Measurements from ENCODE around the gene MIEN1. TPM values are rescaled to one million over a fixed set of nuclear protein-coding genes. Genes with fewer than 3 reads are reported as not detected.

The MIEN1 gene
- total RNA-seq, 1 experiment from 2014 or later: 72.4 TPM

Small RNA genes within 50 kb of the gene (small RNA-seq; reads per million reads assigned to genes)
- 0 reads per million in 2 experiments for gene MIR4728

Other genes starting within 250 kb of the MIEN1 start
- gene NEUROD2, start 122.6 kb downstream of the MIEN1 start, total RNA-seq (2014; rRNA removed; shearing (Covaris generic)): not detected in 2 replicates
- 0.05 TPM in 1 of 2 replicates, not detected in the other for gene PPP1R1B, start 103.6 kb downstream of the MIEN1 start, total RNA-seq (2014; rRNA removed; shearing (Covaris generic))
- 33.2 and 41.1 TPM in 2 replicates for gene STARD3, start 93.4 kb downstream of the MIEN1 start, total RNA-seq (2014; rRNA removed; shearing (Covaris generic))
- gene TCAP, start 65.2 kb downstream of the MIEN1 start, total RNA-seq (2014; rRNA removed; shearing (Covaris generic)): 0.63 and 1.1 TPM in 2 replicates
- not detected in 2 replicates for gene PNMT, start 62.1 kb downstream of the MIEN1 start, total RNA-seq (2014; rRNA removed; shearing (Covaris generic))
- 5.3 and 5.8 TPM in 2 replicates for gene PGAP3, start 42.5 kb downstream of the MIEN1 start, total RNA-seq (2014; rRNA removed; shearing (Covaris generic))
- gene ERBB2, start 30.5 kb downstream of the MIEN1 start, total RNA-seq (2014; rRNA removed; shearing (Covaris generic)): 15.7 and 17.4 TPM in 2 replicates
- 1.7 TPM in 2 replicates for gene GRB7, start 7.4 kb upstream of the MIEN1 start, total RNA-seq (2014; rRNA removed; shearing (Covaris generic))
- gene IKZF3, start 133.8 kb upstream of the MIEN1 start, total RNA-seq (2014; rRNA removed; shearing (Covaris generic)): not detected in 2 replicates
- not detected in 2 replicates for gene ZPBP2, start 137.7 kb upstream of the MIEN1 start, total RNA-seq (2014; rRNA removed; shearing (Covaris generic))
- 0.66 and 2.7 TPM in 2 replicates for gene GSDMB, start 188.1 kb upstream of the MIEN1 start, total RNA-seq (2014; rRNA removed; shearing (Covaris generic))
- gene ORMDL3, start 197.1 kb upstream of the MIEN1 start, total RNA-seq (2014; rRNA removed; shearing (Covaris generic)): 13.1 and 14.9 TPM in 2 replicates
- gene LRRC3C, start 197.2 kb upstream of the MIEN1 start, total RNA-seq (2014; rRNA removed; shearing (Covaris generic)): not detected in 2 replicates
- gene GSDMA, start 232.5 kb upstream of the MIEN1 start, total RNA-seq (2014; rRNA removed; shearing (Covaris generic)): not detected in 2 replicates